Measurements from ENCODE around the gene DDO.
"Not testable (repeated sequence)": the region's sequence is repeated elsewhere in the genome, so short reads cannot be mapped to it uniquely, and the experiment has no call there.

Gene DDO

DNA sequence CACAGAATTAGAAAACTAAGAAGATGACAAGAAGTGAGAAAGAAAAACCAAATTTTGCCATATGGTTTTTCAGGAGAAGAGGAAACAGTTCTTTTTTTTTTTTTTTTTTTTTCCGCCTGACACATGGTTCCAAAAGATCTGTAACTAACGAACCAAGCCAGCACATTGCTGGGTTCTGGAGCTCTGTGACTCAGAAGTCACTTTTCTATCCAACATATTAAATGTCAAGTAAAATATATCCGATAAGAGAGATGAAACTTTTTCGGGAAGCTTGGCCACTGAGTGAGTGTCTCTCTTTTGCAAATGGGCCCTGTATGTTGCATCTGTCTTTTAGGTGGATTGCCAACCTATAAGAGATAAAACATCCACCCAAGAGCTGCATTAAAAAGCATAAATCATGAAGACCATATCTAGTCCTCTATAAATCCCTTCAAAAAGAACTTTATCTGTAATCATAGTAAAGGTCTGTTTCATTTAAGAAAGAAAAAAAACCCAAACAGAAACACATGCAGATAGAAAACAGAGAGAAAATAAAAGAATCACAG, 61.8 kb downstream of the DDO start:
- Histone ChIP-seq H3K36me3 (ENCODE audit: insufficient read depth) (no peaks in the 10 kb centered on the region), H3K4me3 (IDR thresholded peaks at IDR 0.05; ENCODE audit: insufficient read depth, low read depth, low read length) (no peak overlapping the region), H4K20me1 (ENCODE audit: insufficient read depth) (no peaks in the 10 kb centered on the region), H2AFZ (ENCODE audit: low read depth) (no peak overlapping the region), H3K9ac (no peak overlapping the region), H3K27ac (no peak overlapping the region), H3K4me1 (ENCODE audit: low read depth, poor library complexity, severe bottlenecking) (no peaks in the 10 kb centered on the region), H3K27me3 (ENCODE audit: insufficient read depth, low read depth) (no peaks in the 10 kb centered on the region), H3K4me2 (no peak overlapping the region), H3K79me2 (ENCODE audit: insufficient read depth, low read depth) (no peaks in the 10 kb centered on the region)
- no peak for TF ChIP-seq CTCF (conservative IDR thresholded peaks at IDR 0.05; ENCODE audit: low read depth, low read length)

- no peak for TF ChIP-seq CTCF (conservative IDR thresholded peaks at IDR 0.05; ENCODE audit: low read depth, low read length)
- Histone ChIP-seq H3K27me3 (ENCODE audit: insufficient read depth, low read depth) (no peaks in the 10 kb centered on the region), H3K4me1 (ENCODE audit: low read depth, poor library complexity, severe bottlenecking) (no peaks in the 10 kb centered on the region), H3K27ac (no peak overlapping the region), H3K4me2 (no peak overlapping the region), H4K20me1 (ENCODE audit: insufficient read depth) (no peaks in the 10 kb centered on the region), H3K4me3 (IDR thresholded peaks at IDR 0.05; ENCODE audit: insufficient read depth, low read depth, low read length) (no peak overlapping the region), H3K79me2 (ENCODE audit: insufficient read depth, low read depth) (no peaks in the 10 kb centered on the region), H3K9ac (no peak overlapping the region), H3K36me3 (ENCODE audit: insufficient read depth) (no peaks in the 10 kb centered on the region), H2AFZ (ENCODE audit: low read depth) (no peak overlapping the region)
Measured at GRCh38 chr6:110352563-110353262, 62.7 kb downstream of the DDO start.

DNA sequence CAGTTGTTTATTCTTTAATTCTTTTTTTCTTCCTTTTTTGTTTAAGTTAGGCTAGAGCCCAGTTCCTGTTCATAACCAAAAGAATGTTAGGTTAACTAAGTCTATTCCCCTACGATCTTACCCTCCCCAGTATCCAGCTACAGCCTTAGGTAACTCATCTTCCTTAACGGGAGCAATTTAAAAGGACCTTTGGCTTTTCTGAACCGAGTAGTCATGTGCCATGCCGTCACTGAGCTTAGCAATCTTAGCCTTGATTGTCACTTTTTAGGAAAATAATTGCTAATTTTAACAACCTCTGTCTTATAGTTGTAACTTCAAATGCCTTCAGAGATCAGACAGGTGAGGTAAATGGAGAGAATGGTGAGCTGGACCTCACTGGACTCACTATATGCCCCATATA, 63.4 kb downstream of the DDO start:
- Histone ChIP-seq H2AFZ (ENCODE audit: low read depth) (no peak overlapping the region), H3K4me1 (ENCODE audit: low read depth, poor library complexity, severe bottlenecking) (no peaks in the 10 kb centered on the region)

GRCh38 chr6:110351546-110351945, 63.8 kb downstream of the DDO start:
- no peak for TF ChIP-seq CTCF (conservative IDR thresholded peaks at IDR 0.05; ENCODE audit: low read depth, low read length)
- H3K4me1 ChIP-seq (ENCODE audit: low read depth, poor library complexity, severe bottlenecking), result no peaks in the 10 kb centered on the region

More for the DNA sequence above, 63.4 kb downstream of the DDO start:
- no peaks in the 10 kb centered on the region for H4K20me1 ChIP-seq (ENCODE audit: insufficient read depth)
- H3K36me3 ChIP-seq (ENCODE audit: insufficient read depth), result no peaks in the 10 kb centered on the region
- no peak for TF ChIP-seq CTCF (conservative IDR thresholded peaks at IDR 0.05; ENCODE audit: low read depth, low read length)
- H3K79me2 ChIP-seq (ENCODE audit: insufficient read depth, low read depth), result no peaks in the 10 kb centered on the region
- no peak overlapping the region for H3K4me3 ChIP-seq (IDR thresholded peaks at IDR 0.05; ENCODE audit: insufficient read depth, low read depth, low read length)
- no peak overlapping the region for H3K27ac ChIP-seq
- H3K4me2 ChIP-seq, result no peak overlapping the region
- H3K9ac ChIP-seq, result no peak overlapping the region
- no peaks in the 10 kb centered on the region for H3K27me3 ChIP-seq (ENCODE audit: insufficient read depth, low read depth)

DNA sequence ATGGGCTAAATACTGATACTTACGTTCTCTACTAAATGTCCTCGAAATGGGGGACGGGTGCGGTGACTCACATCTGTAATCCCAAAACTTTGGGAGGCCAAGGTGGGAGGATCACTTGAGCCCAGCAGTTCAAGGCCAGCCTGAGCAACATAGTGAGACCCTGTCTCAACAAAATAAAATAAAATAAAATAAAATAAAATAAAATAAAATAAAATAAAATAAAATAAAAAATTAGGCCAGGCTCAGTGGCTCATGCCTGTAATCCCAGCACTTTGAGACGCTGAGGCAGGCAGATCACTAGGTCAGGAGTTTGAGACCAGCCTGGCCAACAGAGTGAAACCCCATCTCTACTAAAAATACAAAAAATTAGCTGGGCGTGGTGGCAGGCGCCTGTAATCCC, 64.8 kb downstream of the DDO start:
- H3K27me3 ChIP-seq (ENCODE audit: insufficient read depth, low read depth); H3K36me3 ChIP-seq (ENCODE audit: insufficient read depth); H3K9ac ChIP-seq; H4K20me1 ChIP-seq (ENCODE audit: insufficient read depth); H2AFZ ChIP-seq (ENCODE audit: low read depth); H3K4me2 ChIP-seq; H3K27ac ChIP-seq; H3K79me2 ChIP-seq (ENCODE audit: insufficient read depth, low read depth); H3K4me3 ChIP-seq (IDR thresholded peaks at IDR 0.05; ENCODE audit: insufficient read depth, low read depth, low read length); H3K4me1 ChIP-seq (ENCODE audit: low read depth, poor library complexity, severe bottlenecking): not testable (repeated sequence)

More at GRCh38 chr6:110351546-110351945, 63.8 kb downstream of the DDO start:
- Histone ChIP-seq H3K4me2 (no peak overlapping the region), H3K79me2 (ENCODE audit: insufficient read depth, low read depth) (no peaks in the 10 kb centered on the region), H3K27ac (no peak overlapping the region), H3K27me3 (ENCODE audit: insufficient read depth, low read depth) (no peaks in the 10 kb centered on the region), H4K20me1 (ENCODE audit: insufficient read depth) (no peaks in the 10 kb centered on the region), H3K9ac (no peak overlapping the region), H3K36me3 (ENCODE audit: insufficient read depth) (no peaks in the 10 kb centered on the region), H2AFZ (ENCODE audit: low read depth) (no peak overlapping the region), H3K4me3 (IDR thresholded peaks at IDR 0.05; ENCODE audit: insufficient read depth, low read depth, low read length) (no peak overlapping the region)

All from KMS-11 (cell line).